ENCODE data around the gene NOL7.

GRCh38 chr6:13574571-13575376 is 40.4 kb upstream of the NOL7 start, which contains the start of gene SIRT5:
- TF ChIP-seq ZNF274 (IDR thresholded peaks at IDR 0.05; ENCODE audit: low read depth, low read length) (no peak), CTCF (IDR thresholded peaks at IDR 0.05 in 2 of 3, conservative IDR thresholded peaks at IDR 0.05 in 1 of 3; ENCODE audit: borderline replicate concordance in 1 of 3, insufficient read depth in 1 of 3, low read depth in 2 of 3, low read length in 2 of 3) (no peak; a peak in 1 of 6 replicates), MAX (IDR thresholded peaks at IDR 0.05) (peak; percentile 68; the same call in 1 of the 2 replicates), POLR2A (IDR thresholded peaks at IDR 0.05; ENCODE audit: borderline replicate concordance, extremely low read depth, insufficient read depth, insufficient read length) (peak; percentile 88), FOSL1 (IDR thresholded peaks at IDR 0.05; ENCODE audit: low read depth) (no peak), EZH2phosphoT487 (IDR thresholded peaks at IDR 0.05; ENCODE audit: borderline replicate concordance) (no peak), POLR2AphosphoS5 (IDR thresholded peaks at IDR 0.05; ENCODE audit: low read depth, low read length) (peak; percentile 74), SRF (IDR thresholded peaks at IDR 0.05; ENCODE audit: low read depth) (no peak), REST (IDR thresholded peaks at IDR 0.05; ENCODE audit: low read depth) (no peak), EZH2 (IDR thresholded peaks at IDR 0.05) (no peak), SIN3A (IDR thresholded peaks at IDR 0.05; ENCODE audit: low read depth) (peak; percentile 45; the same call in 1 of the 2 replicates), CEBPB (IDR thresholded peaks at IDR 0.05; ENCODE audit: low read depth) (no peak), SP1 (IDR thresholded peaks at IDR 0.05; ENCODE audit: low read depth) (peak; percentile 26), RAD21 (IDR thresholded peaks at IDR 0.05; ENCODE audit: low read depth) (peak; percentile 76; the same call in 1 of the 2 replicates)
